ENCODE results near the gene ZNF672. TPM values are rescaled to one million over a fixed set of nuclear protein-coding genes. Genes with fewer than 3 reads are reported as not detected.

ZNF672 gene
- total RNA-seq, 2 donors from 2014 or later: 42.2 to 47.6 TPM

DNA sequence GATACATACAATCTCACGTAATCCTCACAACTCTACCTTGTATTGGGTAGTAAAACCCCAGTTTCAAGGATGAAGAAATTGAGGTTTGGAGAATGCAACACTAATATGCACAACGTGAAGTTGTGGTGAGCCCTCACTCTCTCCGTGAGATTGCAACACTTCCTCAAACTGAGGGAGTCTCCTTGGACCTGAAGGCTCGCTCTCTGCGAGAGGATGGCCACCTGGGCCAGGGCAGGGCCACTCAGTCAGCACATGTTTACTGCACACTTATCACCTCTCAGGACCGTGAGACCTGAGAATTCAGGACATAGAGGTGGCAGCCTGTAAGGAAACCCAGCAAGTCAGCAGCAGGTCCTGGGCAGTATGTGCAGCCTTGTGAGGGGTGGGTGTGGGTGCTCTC, 21.0 kb upstream of the ZNF672 start:
- no peaks in the 10 kb centered on the region for H3K27me3 Mint-ChIP-seq (ENCODE audit: low read depth)
- ATAC-seq (replicated peaks in 1 of 2) (peak; percentile 45 to 48), DNase-seq (no peak)
- H3K9me3 Mint-ChIP-seq: no peaks in the 10 kb centered on the region
- H3K4me1 Mint-ChIP-seq (ENCODE audit: low read depth): peaks cover 62% of the 10 kb centered on the region
- H3K27ac Mint-ChIP-seq: peak overlapping the region; percentile 91
- H3K36me3 Mint-ChIP-seq (ENCODE audit: insufficient read depth in 2 of 2): peaks cover 14 to 18% of the 10 kb centered on the region in 2 donors
- peak overlapping the region in 1 of 2 donors; percentile 16 for H3K4me3 Mint-ChIP-seq

DNA sequence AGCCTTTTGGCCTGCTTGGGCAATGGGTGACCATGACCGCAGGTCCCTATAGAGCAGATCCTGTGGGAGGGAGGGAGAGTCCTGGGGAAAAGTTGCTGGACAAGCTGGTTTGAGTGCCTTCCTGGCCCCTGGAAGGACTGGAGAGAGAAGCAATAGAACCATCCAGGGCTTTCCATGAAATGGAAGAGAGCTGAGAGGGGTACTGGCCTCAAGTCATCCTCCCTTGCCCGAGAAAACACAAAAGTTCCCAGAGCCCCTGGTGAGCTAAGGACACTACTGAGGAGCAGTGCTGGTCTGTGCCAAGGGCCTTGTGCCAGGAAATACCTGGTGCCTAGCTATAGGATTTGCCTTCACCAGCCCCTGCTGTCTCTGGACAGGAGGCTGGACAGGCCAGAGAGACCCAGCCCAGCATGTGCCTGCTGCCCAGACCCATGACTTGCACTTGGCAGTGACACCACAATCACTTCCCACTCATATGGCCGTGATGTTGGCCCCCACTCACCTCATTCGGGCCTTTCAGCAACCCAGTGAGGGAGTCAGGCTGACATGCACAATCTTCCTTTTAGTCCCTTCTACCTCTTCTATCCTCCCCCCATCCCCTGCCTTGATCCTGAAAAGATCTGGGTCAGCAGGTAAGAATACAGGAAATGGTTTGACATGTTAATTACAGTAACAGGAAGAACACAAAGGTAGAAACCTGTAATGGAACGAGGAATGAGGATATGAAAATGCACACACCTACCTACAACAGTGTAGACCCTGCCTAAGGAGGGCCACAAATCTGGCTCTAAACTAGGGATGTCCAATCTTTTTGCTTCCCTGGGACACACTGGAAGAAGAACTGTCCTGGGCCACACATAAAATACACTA, 19.3 kb upstream of the ZNF672 start:
- no peak for DNase-seq
- Mint-ChIP-seq H3K27me3 (ENCODE audit: low read depth) (no peaks in the 10 kb centered on the region), H3K4me1 (ENCODE audit: low read depth) (peaks cover 78% of the 10 kb centered on the region), H3K4me3 (peak overlapping the region; percentile 34 to 54), H3K27ac (peak overlapping the region; percentile 82), H3K36me3 (ENCODE audit: insufficient read depth in 2 of 2) (peaks cover 12 to 16% of the 10 kb centered on the region in 2 donors), H3K9me3 (no peaks in the 10 kb centered on the region)
- ATAC-seq (replicated peaks in 1 of 2): peak; percentile 22 to 42

DNA sequence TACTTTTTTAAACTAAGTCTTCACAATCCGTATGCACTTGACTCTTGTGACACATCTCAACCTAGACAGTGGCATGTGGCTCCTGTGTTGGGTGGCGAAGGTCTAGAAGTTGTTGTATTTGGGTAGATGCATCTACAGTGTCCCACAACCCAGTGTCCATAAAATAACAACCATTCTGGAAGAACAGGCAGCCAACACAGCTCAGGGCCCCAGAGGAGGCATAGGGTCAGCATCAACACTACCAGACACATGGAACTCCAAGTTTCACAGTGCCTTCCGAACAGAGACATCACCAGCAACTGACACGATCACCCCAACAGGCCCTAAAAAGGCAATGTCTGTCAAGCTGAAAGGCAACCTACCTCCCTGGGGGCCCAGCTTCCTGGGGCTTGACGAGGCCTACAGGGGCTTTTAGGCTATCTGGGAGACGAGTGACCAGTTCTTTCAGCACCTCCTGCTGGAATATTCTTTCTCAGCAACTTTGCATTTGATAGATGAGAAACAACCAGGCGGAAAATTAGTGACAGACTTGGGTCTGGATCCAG, 17.9 kb upstream of the ZNF672 start:
- H3K27ac Mint-ChIP-seq: peak overlapping the region; percentile 10

DNA sequence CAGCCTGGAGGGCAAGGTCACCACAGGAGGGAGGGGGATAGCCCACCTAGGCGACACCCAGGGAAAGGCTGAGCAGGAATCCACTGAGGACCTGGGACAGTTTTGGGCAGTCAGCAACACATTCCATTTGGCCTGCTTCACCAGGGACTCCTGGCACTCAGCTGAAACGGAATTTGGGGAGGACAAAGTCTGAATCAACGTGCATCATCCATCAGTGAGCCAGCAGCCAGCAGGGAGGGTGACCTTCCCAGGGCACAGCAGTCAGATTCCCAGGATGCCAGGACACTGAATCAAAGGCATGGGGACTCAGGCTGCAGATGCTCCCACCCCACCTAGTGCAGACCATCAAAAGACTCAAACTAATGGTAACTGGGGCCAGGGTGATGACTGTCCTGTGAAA, 16.9 kb upstream of the ZNF672 start:
- Mint-ChIP-seq H3K9me3 (no peaks in the 10 kb centered on the region), H3K36me3 (ENCODE audit: insufficient read depth in 2 of 2) (peaks cover 7 to 21% of the 10 kb centered on the region in 2 donors), H3K27me3 (ENCODE audit: low read depth) (no peaks in the 10 kb centered on the region), H3K4me1 (ENCODE audit: low read depth) (peaks cover 85% of the 10 kb centered on the region), H3K27ac (no peak overlapping the region), H3K4me3 (no peak overlapping the region)
- DNase-seq (no peak), ATAC-seq (replicated peaks in 1 of 2) (no peak)

More for the DNA sequence above, 17.9 kb upstream of the ZNF672 start:
- no peak for ATAC-seq (replicated peaks in 1 of 2)
- Mint-ChIP-seq H3K36me3 (ENCODE audit: insufficient read depth in 2 of 2) (peaks cover 9 to 14% of the 10 kb centered on the region in 2 donors), H3K9me3 (no peaks in the 10 kb centered on the region), H3K4me3 (no peak overlapping the region), H3K27me3 (ENCODE audit: low read depth) (no peaks in the 10 kb centered on the region), H3K4me1 (ENCODE audit: low read depth) (peaks cover 92% of the 10 kb centered on the region)
- no peak for DNase-seq

DNA sequence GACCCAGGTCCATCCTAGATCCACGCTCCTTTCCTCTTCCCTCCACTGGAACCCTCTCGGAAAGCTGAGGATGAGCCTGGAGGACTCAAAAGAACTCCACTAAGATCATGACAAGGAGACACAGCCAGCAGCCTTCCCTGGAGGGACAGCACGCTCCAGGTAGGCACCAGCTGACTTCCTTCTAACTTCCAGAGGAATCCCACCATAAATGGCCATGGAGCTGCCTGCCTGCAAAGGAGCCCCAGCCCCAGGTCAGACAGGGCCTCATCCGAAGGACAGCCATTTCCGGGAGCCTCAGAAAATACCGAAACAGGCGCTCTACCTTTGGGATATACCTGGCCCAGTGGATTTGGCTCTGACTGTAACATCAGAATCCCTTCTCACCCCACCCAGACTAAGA, 16.4 kb upstream of the ZNF672 start:
- peaks cover 7 to 19% of the 10 kb centered on the region in 2 donors for H3K36me3 Mint-ChIP-seq (ENCODE audit: insufficient read depth in 2 of 2)
- peaks cover 0 to under 1% of the 10 kb centered on the region in 2 donors for H3K9me3 Mint-ChIP-seq
- H3K27ac Mint-ChIP-seq: no peak overlapping the region
- DNase-seq (no peak), ATAC-seq (replicated peaks in 1 of 2) (no peak)
- no peaks in the 10 kb centered on the region for H3K27me3 Mint-ChIP-seq (ENCODE audit: low read depth)
- H3K4me1 Mint-ChIP-seq (ENCODE audit: low read depth): peaks cover 81% of the 10 kb centered on the region
- no peak overlapping the region for H3K4me3 Mint-ChIP-seq

DNA sequence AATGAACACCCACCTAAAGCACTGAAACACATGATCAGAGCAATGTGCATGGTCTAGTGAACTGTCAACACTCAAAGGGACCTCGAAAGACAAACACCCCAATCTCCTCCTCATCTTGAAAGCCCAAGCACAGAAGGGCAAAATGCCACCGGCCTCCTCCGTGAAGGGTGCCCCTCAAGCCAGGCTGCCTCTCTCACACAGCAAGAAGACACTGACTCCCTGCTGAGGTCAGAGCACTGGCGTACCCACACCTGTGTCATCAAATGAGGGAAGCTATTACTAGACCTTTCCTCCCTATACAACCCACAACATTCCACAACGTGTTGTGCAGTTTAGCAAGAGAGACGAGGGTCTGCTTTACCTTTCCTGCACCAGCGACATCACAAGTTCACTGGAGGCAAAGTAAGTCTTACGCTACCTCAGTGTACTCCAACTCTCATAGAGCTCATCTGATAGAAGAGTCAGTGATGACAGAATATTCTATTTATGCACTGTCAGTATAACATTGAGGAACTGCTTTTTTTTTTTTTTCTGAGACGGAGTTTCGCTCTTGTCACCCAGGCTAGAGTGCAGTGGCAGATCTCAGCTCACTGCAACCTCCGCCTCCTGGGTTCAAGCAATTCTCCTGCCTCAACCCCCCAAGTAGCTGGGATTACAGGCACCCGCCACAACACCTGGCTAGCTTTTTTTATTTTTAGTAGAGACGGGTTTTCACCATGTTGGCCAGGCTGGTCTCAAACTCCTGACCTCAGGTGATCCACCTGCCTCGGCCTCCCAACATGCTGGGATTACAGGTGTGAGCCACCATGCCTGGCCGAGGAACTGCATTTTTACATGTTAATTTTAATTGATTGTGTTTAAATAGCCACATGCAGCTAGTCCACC, 15.6 kb upstream of the ZNF672 start:
- no peaks in the 10 kb centered on the region for H3K27me3 Mint-ChIP-seq (ENCODE audit: low read depth)
- peaks cover 0 to 2% of the 10 kb centered on the region in 2 donors for H3K9me3 Mint-ChIP-seq
- H3K4me3 Mint-ChIP-seq: peak overlapping the region; percentile 17 to 90
- no peak for DNase-seq
- ATAC-seq (replicated peaks in 1 of 2): no peak
- peaks cover 81% of the 10 kb centered on the region for H3K4me1 Mint-ChIP-seq (ENCODE audit: low read depth)
- no peak overlapping the region for H3K27ac Mint-ChIP-seq
- peaks cover 7 to 18% of the 10 kb centered on the region in 2 donors for H3K36me3 Mint-ChIP-seq (ENCODE audit: insufficient read depth in 2 of 2)

DNA sequence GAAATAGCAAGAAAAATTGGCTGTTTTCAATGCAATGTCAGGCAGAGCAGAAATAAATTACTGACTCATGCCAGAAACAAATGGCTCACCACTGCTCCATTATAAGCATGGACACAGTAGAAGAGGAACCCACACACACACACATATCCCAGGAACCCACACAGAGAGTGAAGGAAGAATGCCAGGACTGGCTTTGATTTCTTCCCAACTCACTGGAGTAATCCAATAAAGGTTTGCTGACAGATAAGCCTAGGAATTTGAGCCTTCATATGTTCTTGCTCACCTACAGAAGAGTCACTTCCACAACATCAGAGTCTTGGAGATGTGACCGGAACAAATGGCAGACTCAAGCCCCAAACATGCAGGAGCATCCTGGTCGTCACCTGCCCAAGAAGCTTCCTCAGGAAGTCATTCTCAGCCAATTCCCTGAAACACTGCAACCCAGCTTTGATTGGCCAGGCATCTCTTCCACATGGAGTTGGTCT, 14.5 kb upstream of the ZNF672 start:
- ATAC-seq (replicated peaks in 1 of 2) (no peak), DNase-seq (no peak)
- Mint-ChIP-seq H3K9me3 (peaks cover 0 to 2% of the 10 kb centered on the region in 2 donors), H3K27me3 (ENCODE audit: low read depth) (no peaks in the 10 kb centered on the region), H3K4me3 (peak overlapping the region; percentile 90 to 99), H3K36me3 (ENCODE audit: insufficient read depth in 2 of 2) (peaks cover 7 to 17% of the 10 kb centered on the region in 2 donors), H3K4me1 (ENCODE audit: low read depth) (peaks cover 73% of the 10 kb centered on the region), H3K27ac (peak overlapping the region; percentile 38)

DNA sequence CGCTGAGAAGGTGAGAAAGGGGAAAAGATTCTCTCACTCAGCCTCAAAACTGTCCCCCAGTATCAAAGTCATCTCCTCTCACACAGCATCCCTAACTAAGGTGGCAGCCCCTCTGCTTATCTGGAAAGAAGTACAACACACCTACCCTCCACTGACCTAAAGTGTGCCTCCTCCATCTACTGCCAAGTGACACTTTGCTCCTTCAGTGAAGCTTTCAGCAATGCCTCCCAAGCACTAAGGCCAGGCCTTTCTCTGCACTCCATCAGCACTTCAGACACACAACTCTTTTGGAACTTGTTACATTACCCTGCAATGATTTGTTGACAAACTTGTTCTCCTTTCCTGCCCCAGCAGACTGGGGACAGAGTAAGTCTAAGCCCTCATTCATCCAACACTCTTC, 13.7 kb upstream of the ZNF672 start:
- H3K27ac Mint-ChIP-seq: peak overlapping the region; percentile 32
- peaks cover 0 to 2% of the 10 kb centered on the region in 2 donors for H3K9me3 Mint-ChIP-seq
- no peak for ATAC-seq (replicated peaks in 1 of 2)
- peaks cover 74% of the 10 kb centered on the region for H3K4me1 Mint-ChIP-seq (ENCODE audit: low read depth)
- H3K4me3 Mint-ChIP-seq: peak overlapping the region; percentile 90 to 99
- no peak for DNase-seq
- H3K27me3 Mint-ChIP-seq (ENCODE audit: low read depth): no peaks in the 10 kb centered on the region
- peaks cover 7 to 14% of the 10 kb centered on the region in 2 donors for H3K36me3 Mint-ChIP-seq (ENCODE audit: insufficient read depth in 2 of 2)

DNA sequence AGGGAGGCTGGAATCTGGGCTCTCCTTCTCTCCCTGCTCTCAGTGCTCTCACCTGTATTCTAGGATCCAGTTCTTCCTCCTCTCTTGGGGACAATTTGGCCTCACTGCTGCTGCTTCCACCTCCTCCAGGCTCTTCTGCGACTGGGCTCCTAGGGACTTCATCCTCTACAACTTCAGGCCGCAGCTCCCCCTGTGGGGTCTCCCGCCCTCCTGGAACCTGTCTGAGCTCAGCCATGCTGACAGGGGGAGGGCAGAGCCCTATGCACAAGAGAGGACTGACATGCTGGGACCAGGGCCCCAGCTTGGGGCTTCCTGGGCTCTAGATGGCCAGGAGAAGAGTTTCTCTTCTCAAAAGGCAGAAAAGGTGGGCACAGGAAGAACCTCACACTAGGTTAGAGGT, 13.3 kb upstream of the ZNF672 start:
- Mint-ChIP-seq H3K36me3 (ENCODE audit: insufficient read depth in 2 of 2) (peaks cover 7 to 14% of the 10 kb centered on the region in 2 donors), H3K27ac (no peak overlapping the region), H3K4me3 (peak overlapping the region; percentile 90 to 99), H3K9me3 (peaks cover 0 to 2% of the 10 kb centered on the region in 2 donors), H3K27me3 (ENCODE audit: low read depth) (no peaks in the 10 kb centered on the region), H3K4me1 (ENCODE audit: low read depth) (peaks cover 72% of the 10 kb centered on the region)
- DNase-seq (no peak), ATAC-seq (replicated peaks in 1 of 2) (no peak)

DNA sequence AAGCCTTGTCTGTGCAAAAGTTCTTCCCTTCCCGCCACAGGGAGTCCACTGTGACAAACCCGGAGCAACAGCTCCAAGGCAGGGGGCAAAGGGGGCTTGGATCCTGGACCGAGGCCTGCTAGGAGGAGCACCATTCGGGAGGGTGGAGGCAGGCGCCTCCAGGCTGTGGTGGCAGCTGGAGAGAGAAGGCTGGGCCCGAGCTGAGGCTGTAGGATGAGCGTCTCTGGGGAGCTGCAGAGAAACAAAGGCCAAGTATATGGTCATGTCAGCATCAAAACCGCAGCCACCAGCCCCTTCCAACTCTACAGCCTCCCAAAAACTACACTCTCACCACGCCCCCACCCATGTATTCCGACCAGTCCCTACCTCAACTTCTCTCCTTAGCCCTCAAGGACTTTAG, 12.9 kb upstream of the ZNF672 start:
- Mint-ChIP-seq H3K9me3 (peaks cover 0 to 2% of the 10 kb centered on the region in 2 donors), H3K36me3 (ENCODE audit: insufficient read depth in 2 of 2) (peaks cover 7 to 12% of the 10 kb centered on the region in 2 donors), H3K4me1 (ENCODE audit: low read depth) (peaks cover 69% of the 10 kb centered on the region), H3K27me3 (ENCODE audit: low read depth) (no peaks in the 10 kb centered on the region), H3K27ac (peak overlapping the region; percentile 97), H3K4me3 (peak overlapping the region; percentile 90 to 99)
- DNase-seq (no peak), ATAC-seq (replicated peaks in 1 of 2) (no peak)

DNA sequence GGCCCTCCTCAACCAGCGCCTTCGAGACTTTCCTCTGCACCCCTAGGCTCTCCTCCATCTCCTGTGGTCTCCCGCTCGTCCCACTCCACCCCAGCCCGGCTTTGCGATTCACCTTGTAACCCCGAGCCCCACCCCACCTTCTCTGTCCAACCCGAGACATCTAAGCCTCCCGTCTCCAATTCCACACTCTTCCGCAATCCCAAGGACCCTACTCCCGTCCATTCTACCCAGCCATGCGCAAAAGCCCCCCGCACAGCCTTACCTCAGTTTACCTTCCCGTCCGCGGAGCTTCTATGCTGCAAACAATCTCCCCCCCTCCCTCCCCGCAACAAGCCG, 12.5 kb upstream of the ZNF672 start:
- ATAC-seq (replicated peaks in 1 of 2): peak; percentile 8 to 10
- Mint-ChIP-seq H3K27me3 (ENCODE audit: low read depth) (no peaks in the 10 kb centered on the region), H3K4me1 (ENCODE audit: low read depth) (peaks cover 65% of the 10 kb centered on the region), H3K4me3 (peak overlapping the region; percentile 90 to 99), H3K27ac (peak overlapping the region; percentile 97), H3K9me3 (peaks cover 0 to 2% of the 10 kb centered on the region in 2 donors), H3K36me3 (ENCODE audit: insufficient read depth in 2 of 2) (peaks cover 5 to 11% of the 10 kb centered on the region in 2 donors)
- no peak for DNase-seq

DNA sequence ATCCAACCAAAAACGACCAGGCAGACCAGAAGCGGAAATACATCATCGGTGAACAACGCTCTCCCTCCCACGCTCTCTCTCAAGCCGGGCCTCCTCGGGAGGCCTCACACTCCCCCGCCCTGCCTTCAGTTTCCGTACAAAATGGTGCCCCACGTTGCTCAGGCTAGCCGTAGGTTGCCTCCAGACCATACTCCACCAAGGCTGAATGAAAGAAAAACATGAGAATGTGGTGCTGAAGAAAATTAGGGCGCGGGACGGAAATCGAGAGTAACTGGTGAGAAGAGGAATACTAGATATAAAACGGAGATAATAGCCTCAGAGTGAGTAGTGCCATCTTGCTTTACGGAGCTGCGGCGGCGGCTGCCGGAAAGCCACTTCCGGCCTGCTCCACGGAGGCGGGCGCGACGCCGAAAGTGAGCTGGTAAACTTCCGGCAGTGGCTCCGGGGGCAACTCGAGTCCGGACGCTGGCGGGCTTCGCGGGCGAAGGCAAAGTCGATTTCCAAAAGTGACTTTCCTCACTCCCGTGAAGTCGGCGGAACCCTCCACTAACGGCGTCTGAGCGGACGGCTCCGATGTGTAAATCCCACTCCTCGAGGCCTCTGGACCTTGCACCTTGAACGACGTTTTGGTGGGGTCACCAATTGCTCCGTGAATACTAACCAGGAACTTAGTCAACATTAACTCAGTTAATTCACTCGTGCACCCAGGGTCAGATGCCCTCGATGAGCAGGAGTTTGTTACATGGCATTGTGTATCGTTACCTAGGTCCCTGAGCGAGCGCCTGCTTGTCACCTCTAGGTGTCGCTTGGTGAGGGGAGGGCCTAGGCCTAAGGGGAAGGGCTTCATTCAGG, 11.9 kb upstream of the ZNF672 start, which contains the start of gene SH3BP5L:
TSS of gene SH3BP5L (minus strand) at position 7 of the 852 bp plus-strand sequence. CDS start 980 bp downstream, outside the sequence.
- ATAC-seq (replicated peaks in 1 of 2) (peak; percentile 88 to 89), DNase-seq (peak; percentile 90 to 94)
- H3K27ac Mint-ChIP-seq: peak within 1 kb of the TSS; percentile 97
- H3K27me3 Mint-ChIP-seq (ENCODE audit: low read depth): no peaks in the 10 kb centered on the region
- H3K9me3 Mint-ChIP-seq: peaks cover 0 to 2% of the 10 kb centered on the region in 2 donors
- peaks cover 5 to 9% of the 10 kb centered on the region in 2 donors for H3K36me3 Mint-ChIP-seq (ENCODE audit: insufficient read depth in 2 of 2)
- peaks cover 60% of the 10 kb centered on the region for H3K4me1 Mint-ChIP-seq (ENCODE audit: low read depth)
- peak within 1 kb of the TSS; percentile 90 to 99 for H3K4me3 Mint-ChIP-seq

All from activated T-cell treated with anti-CD3 and anti-CD28 coated beads, Interleukin-2, amount 50 U/mL, for 72 hours (primary cell).